ENCODE results near the gene EXOC5. TPM values are rescaled to one million over a fixed set of nuclear protein-coding genes. Genes with fewer than 3 reads are reported as not detected.

The EXOC5 gene
- polyA plus RNA-seq, 3 donors: 7.9 to 52.5 (median 49.9) TPM

- DNase-seq: no peak
- Mint-ChIP-seq H3K27me3 (ENCODE audit: low read depth in 3 of 3) (peaks cover 10 to 19% (median 10%) of the 10 kb centered on the region in 3 donors), H3K36me3 (no peaks in the 10 kb centered on the region), H3K27ac (no peak overlapping the region), H3K9me3 (no peaks in the 10 kb centered on the region), H3K4me1 (no peaks in the 10 kb centered on the region), H3K4me3 (no peak overlapping the region)
- no peaks in the 10 kb centered on the region for H3K36me3 ChIP-seq (replicated peaks in 1 of 2; ENCODE audit: control insufficient read depth in 1 of 2, insufficient read depth in 2 of 2, low read length in 2 of 2)
- 36% methylated on average over 4 of the region's 5 CpGs for WGBS (ENCODE audit: insufficient coverage)
- peaks cover 0 to 3% of the 10 kb centered on the region in 2 donors for H3K27me3 ChIP-seq (ENCODE audit: control insufficient read depth in 2 of 2, insufficient read depth in 2 of 2, low read length in 2 of 2)
- intact Hi-C loops (cut with micrococcal nuclease): no loop called here
- no peak overlapping the region for H3K27ac ChIP-seq (ENCODE audit: low read depth in 1 of 2, low read length in 2 of 2)
- H3K9me3 ChIP-seq (replicated peaks in 1 of 2; ENCODE audit: control insufficient read depth in 1 of 2, insufficient read depth in 1 of 2, low read length in 2 of 2): no peaks in the 10 kb centered on the region
- no peak for TF ChIP-seq CTCF (IDR thresholded peaks at IDR 0.05)
- no peaks in the 10 kb centered on the region for H3K79me2 ChIP-seq (ENCODE audit: insufficient read depth, low read length)
- no peak overlapping the region for H3K4me3 ChIP-seq (replicated peaks in 1 of 3; ENCODE audit: low read depth in 2 of 3, low read length in 3 of 3)
- H2AFZ ChIP-seq (ENCODE audit: insufficient read depth, low read depth, low read length, poor library complexity, severe bottlenecking): no peak overlapping the region
- H3K4me2 ChIP-seq (replicated peaks; ENCODE audit: extremely low read depth, low read length, poor library complexity, severe bottlenecking): no peak overlapping the region
- H4K20me1 ChIP-seq (ENCODE audit: insufficient read depth, low read length): no peaks in the 10 kb centered on the region
- no peak overlapping the region for H3K9ac ChIP-seq (ENCODE audit: insufficient read depth, low read length, poor library complexity, severe bottlenecking)
- H3K4me1 ChIP-seq (ENCODE audit: control insufficient read depth in 1 of 2, insufficient read depth in 2 of 2, low read length in 2 of 2): no peaks in the 10 kb centered on the region
Observed at GRCh38 chr14:57182760-57183503, 85.8 kb downstream of the EXOC5 start.

DNA sequence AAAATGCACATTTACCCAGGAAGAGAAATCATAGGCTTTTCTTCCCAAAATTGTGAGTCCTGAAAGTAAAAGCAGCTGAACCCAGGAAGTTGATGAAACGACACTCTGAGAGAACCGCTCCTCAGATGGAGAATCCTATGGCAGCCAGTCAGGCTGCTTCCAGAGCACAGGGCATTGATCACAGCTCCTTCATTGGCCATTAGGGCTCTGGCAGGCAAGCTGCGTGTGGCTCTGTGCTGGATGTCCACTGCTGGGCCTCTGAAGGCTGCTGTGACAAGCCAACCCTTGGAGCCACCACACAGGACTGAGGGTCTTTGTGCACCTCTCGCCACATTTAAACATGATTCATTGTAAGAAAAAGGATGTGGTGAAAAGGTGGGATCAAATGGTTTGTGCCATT, 89.4 kb downstream of the EXOC5 start:
- intact Hi-C loops (cut with micrococcal nuclease): no loop called here
- Histone ChIP-seq H4K20me1 (ENCODE audit: insufficient read depth, low read length) (no peaks in the 10 kb centered on the region), H3K4me2 (replicated peaks; ENCODE audit: extremely low read depth, low read length, poor library complexity, severe bottlenecking) (no peak overlapping the region), H3K27ac (ENCODE audit: low read depth in 1 of 2, low read length in 2 of 2) (no peak overlapping the region), H3K4me3 (replicated peaks in 1 of 3; ENCODE audit: low read depth in 2 of 3, low read length in 3 of 3) (no peak overlapping the region), H3K27me3 (ENCODE audit: control insufficient read depth in 2 of 2, insufficient read depth in 2 of 2, low read length in 2 of 2) (peaks cover 0 to 3% of the 10 kb centered on the region in 2 donors), H3K79me2 (ENCODE audit: insufficient read depth, low read length) (no peaks in the 10 kb centered on the region), H3K36me3 (replicated peaks in 1 of 2; ENCODE audit: control insufficient read depth in 1 of 2, insufficient read depth in 2 of 2, low read length in 2 of 2) (no peaks in the 10 kb centered on the region), H3K4me1 (ENCODE audit: control insufficient read depth in 1 of 2, insufficient read depth in 2 of 2, low read length in 2 of 2) (no peaks in the 10 kb centered on the region), H2AFZ (ENCODE audit: insufficient read depth, low read depth, low read length, poor library complexity, severe bottlenecking) (no peak overlapping the region), H3K9ac (ENCODE audit: insufficient read depth, low read length, poor library complexity, severe bottlenecking) (no peak overlapping the region), H3K9me3 (replicated peaks in 1 of 2; ENCODE audit: control insufficient read depth in 1 of 2, insufficient read depth in 1 of 2, low read length in 2 of 2) (no peaks in the 10 kb centered on the region)
- no peak overlapping the region for H3K27ac Mint-ChIP-seq
- no peaks in the 10 kb centered on the region for H3K4me1 Mint-ChIP-seq
- H3K27me3 Mint-ChIP-seq (ENCODE audit: low read depth in 3 of 3): peaks cover 5 to 20% (median 12%) of the 10 kb centered on the region in 3 donors
- peaks cover 0 to 4% (median 0%) of the 10 kb centered on the region in 7 donors for H3K9me3 Mint-ChIP-seq
- no peak overlapping the region for H3K4me3 Mint-ChIP-seq
- H3K36me3 Mint-ChIP-seq: no peaks in the 10 kb centered on the region
- no peak for DNase-seq
- no peak for TF ChIP-seq CTCF (IDR thresholded peaks at IDR 0.05)
- WGBS (ENCODE audit: insufficient coverage): 62% methylated on average over 3 of the region's 4 CpGs

All from CD14-positive monocyte (primary cell).